HEK293T (cell line): ENCODE measurements around the gene BHMT2.

ENCODE experiments used
- CTCF ChIA-PET: fragments of 350-600 bp; formaldehyde crosslinking; extraction: SDS; loops from one replicate; lab custom pipeline; 2021; ENCODE audit warnings: antibody characterized with exemption, inconsistent platforms; lab: Yijun Ruan, JAX
- POLR2A ChIA-PET: fragments of 350-600 bp; formaldehyde crosslinking; extraction: SDS; loops from one replicate; lab custom pipeline; 2020; ENCODE audit warnings: antibody characterized with exemption, inconsistent platforms; lab: Yijun Ruan, JAX
- DNase-seq: peaks from one replicate; pipeline ENCODE4 v3.0.0; 2012; ENCODE audit warnings: mixed read lengths; ENCODE audit errors: extremely low spot score
- ARNT ChIP-seq: fragments of 450-650 bp; IDR thresholded peaks from 2 replicates; pipeline ENCODE4 v1.6.1; 2017; ENCODE audit warnings: mild to moderate bottlenecking
- BHLHE40 ChIP-seq: fragments of 450-650 bp; IDR thresholded peaks from 2 replicates; pipeline ENCODE4 v1.6.1; 2016; ENCODE audit warnings: mild to moderate bottlenecking, moderate library complexity, borderline replicate concordance
- CTBP1 ChIP-seq: fragments of 450-650 bp; IDR thresholded peaks from 2 replicates; pipeline ENCODE4 v1.6.1; 2016; ENCODE audit warnings: borderline replicate concordance
- ELF4 ChIP-seq: fragments of 450-650 bp; IDR thresholded peaks from 2 replicates; pipeline ENCODE4 v1.6.1; 2017; ENCODE audit warnings: antibody characterized with exemption
- FOXA1 ChIP-seq: fragments of 450-650 bp; IDR thresholded peaks from 2 replicates; pipeline ENCODE4 v1.6.1; 2016; ENCODE audit warnings: mild to moderate bottlenecking
- FOXK2 ChIP-seq: fragments of 450-650 bp; IDR thresholded peaks from 2 replicates; pipeline ENCODE4 v1.6.1; 2016; ENCODE audit warnings: mild to moderate bottlenecking
- FOXM1 ChIP-seq: fragments of 450-650 bp; IDR thresholded peaks from 2 replicates; pipeline ENCODE4 v1.6.1; 2017; ENCODE audit warnings: mild to moderate bottlenecking, borderline replicate concordance
- HDGF ChIP-seq: fragments of 450-650 bp; IDR thresholded peaks from 2 replicates; pipeline ENCODE4 v1.6.1; 2017; ENCODE audit warnings: antibody characterized with exemption, borderline replicate concordance
- L3MBTL2 ChIP-seq: fragments of 450-650 bp; conservative IDR thresholded peaks from 2 replicates; pipeline ENCODE4 v1.6.1; 2016; ENCODE audit warnings: mild to moderate bottlenecking
- LEF1 ChIP-seq: fragments of 450-650 bp; IDR thresholded peaks from 2 replicates; pipeline ENCODE4 v1.6.1; 2017; ENCODE audit warnings: mild to moderate bottlenecking, borderline replicate concordance
- NFRKB ChIP-seq: fragments of 450-650 bp; IDR thresholded peaks from 2 replicates; pipeline ENCODE4 v1.6.1; 2016; ENCODE audit warnings: mild to moderate bottlenecking, moderate library complexity
- SP1 ChIP-seq: fragments of 450-650 bp; IDR thresholded peaks from 2 replicates; pipeline ENCODE4 v1.6.1; 2017
- SUZ12 ChIP-seq: fragments of 450-650 bp; IDR thresholded peaks from 2 replicates; pipeline ENCODE4 v1.6.1; 2016; ENCODE audit warnings: mild to moderate bottlenecking
- TARDBP ChIP-seq: fragments of 450-650 bp; IDR thresholded peaks from 2 replicates; pipeline ENCODE4 v1.6.1; 2016
- ZNF384 ChIP-seq: fragments of 450-650 bp; IDR thresholded peaks from 2 replicates; pipeline ENCODE4 v1.6.1; 2016
- TF ChIP-seq, protein P1 (sequence below): fragments of 450-650 bp; IDR thresholded peaks from 2 replicates; pipeline ENCODE4 v1.6.1; 2016

The BHMT2 gene

DNA sequence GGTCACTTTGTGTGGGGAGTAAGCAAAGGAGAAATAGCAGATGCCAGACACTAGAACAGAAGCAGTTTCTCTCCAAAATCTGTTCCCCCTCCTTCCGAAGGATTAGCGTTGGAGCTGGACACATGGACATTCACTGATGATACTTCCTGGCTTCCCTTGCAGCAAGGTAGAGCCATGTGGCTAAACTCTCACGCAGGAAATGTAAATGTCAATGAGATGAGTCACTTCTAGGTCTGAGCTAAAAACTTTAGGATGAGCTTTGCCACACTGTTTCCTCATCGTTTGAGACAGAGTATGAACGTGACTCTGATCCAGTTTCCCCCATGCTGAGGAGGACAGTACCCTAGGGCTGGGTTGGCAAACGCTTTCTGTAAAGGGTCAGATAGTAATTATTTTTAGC is 5.1 kb downstream of the BHMT2 start:
- no peak for DNase-seq
- CTCF ChIA-PET = interaction anchor here (0.7 kb wide), 1 partner anchor 870 kb away, joined by 3 read pairs; no protein-coding TSS in a partner anchor
- POLR2A ChIA-PET = no interaction called here
- TF ChIP-seq SP1 (no peak), CTBP1 (no peak), ELF4 (no peak), BHLHE40 (no peak), SUZ12 (no peak), FOXM1 (no peak), ARNT (no peak), L3MBTL2 (no peak)
- TF ChIP-seq, protein P1, sequence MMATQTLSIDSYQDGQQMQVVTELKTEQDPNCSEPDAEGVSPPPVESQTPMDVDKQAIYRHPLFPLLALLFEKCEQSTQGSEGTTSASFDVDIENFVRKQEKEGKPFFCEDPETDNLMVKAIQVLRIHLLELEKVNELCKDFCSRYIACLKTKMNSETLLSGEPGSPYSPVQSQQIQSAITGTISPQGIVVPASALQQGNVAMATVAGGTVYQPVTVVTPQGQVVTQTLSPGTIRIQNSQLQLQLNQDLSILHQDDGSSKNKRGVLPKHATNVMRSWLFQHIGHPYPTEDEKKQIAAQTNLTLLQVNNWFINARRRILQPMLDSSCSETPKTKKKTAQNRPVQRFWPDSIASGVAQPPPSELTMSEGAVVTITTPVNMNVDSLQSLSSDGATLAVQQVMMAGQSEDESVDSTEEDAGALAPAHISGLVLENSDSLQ = no peak

DNA sequence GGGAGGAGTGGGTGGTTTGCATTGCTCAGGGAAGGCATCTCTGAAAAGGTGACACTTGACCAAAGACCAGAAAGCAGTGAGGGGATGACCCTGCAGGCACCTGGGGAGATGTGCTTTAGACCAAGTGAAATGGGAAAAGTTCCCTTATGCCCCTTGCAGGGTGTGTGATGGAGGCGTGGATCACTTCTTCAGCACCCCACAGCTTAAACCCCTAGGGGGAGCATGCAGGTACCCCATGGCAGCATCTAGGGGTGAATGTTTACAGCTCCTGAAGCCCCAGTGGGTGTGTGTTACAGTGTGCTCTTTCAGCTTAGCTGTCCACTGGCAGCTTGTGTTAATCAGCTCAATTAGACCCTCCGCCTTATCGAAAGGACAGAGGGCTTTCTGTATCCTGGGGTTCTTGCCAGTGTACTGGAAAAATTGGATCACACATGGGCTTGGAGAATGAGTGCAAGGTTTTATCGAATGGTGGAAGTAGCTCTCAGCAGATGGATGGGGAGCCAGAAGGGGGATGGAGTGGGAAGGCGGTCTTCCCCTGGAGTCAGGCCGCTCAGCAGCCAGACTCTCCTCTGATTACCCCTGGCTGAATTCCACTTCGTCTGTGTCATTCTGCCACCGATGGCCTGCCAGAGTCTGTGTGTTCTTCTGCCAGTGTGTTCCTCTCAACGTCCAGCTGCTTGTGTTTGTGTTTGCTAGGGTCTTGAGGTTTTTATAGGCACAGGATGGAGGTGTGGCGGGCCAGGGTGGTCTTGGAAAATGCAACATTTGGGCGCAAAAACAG is 6.3 kb downstream of the BHMT2 start:
- DNase-seq = no peak
- CTCF ChIA-PET = no interaction called here
- POLR2A ChIA-PET = no interaction called here
- no peak for TF ChIP-seq SP1
- TF ChIP-seq HDGF = no peak
- TF ChIP-seq, protein P1 = no peak
- no peak for TF ChIP-seq FOXA1
- no peak for TF ChIP-seq ZNF384
- no peak for TF ChIP-seq ARNT
- TF ChIP-seq NFRKB = no peak
- TF ChIP-seq CTBP1 = no peak
- TF ChIP-seq BHLHE40 = no peak

DNA sequence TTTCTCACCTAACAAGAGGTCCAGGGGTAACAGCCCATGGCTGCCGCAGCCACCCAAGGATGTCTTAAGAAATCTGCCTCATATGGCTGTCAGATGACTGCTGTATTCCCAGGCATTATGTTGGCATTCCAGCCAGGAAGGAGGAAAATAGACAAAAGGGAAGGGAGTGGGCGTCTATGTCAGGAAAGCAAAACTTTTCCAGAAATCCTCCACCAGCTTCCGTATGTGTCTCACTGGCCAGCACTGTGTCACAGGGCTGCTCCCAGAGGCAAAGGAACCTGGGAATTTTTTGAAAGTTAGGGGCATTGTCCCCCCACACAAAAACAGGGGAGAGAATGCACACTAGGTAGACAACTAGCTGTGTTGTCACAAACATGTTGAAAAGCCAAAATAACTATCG is 7.3 kb downstream of the BHMT2 start:
- DNase-seq = no peak
- ChIA-PET CTCF (interaction anchor here (1.8 kb wide), 1 partner anchor 52 kb away, joined by 4 read pairs; no protein-coding TSS in a partner anchor), POLR2A (no interaction called here)
- TF ChIP-seq LEF1 = no peak

- no peak for DNase-seq
- ChIA-PET POLR2A (no interaction called here), CTCF (interaction anchor here (1.8 kb wide), 1 partner anchor 53 kb away, joined by 4 read pairs; no protein-coding TSS in a partner anchor)
- TF ChIP-seq, protein P1 = peak; percentile 22; the same call in 1 of the 2 replicates
- TF ChIP-seq SUZ12 = no peak
Observed at GRCh38 chr5:79077680-79078365, 8.3 kb downstream of the BHMT2 start.

DNA sequence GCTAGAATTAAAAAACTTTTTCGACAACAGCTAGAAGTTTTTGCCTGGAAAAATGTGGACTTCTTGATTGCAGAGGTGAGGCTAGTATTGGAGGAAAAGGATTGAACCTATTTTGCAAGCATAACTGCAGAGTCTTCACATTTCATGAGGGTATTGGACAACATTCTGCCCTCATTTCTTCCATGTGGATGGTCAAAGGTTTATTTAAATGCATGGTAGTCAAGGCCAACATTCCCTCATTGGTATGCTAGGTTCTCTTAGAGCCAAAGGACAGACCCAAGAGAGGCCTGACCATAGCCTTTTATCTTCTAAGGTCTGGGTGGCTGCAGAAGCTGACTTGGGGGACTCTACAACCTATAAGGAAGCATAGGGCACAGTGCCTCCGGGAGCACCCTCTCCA is 11.2 kb downstream of the BHMT2 start:
- DNase-seq = no peak
- POLR2A ChIA-PET = no interaction called here
- TF ChIP-seq NFRKB (no peak), LEF1 (no peak), CTBP1 (no peak), ZNF384 (no peak), TARDBP (no peak), FOXK2 (no peak), ARNT (no peak), SUZ12 (no peak), ELF4 (no peak), SP1 (no peak), FOXA1 (no peak), BHLHE40 (no peak), HDGF (no peak), L3MBTL2 (no peak), FOXM1 (no peak)
- TF ChIP-seq, protein P1 = no peak
- CTCF ChIA-PET = no interaction called here

GRCh38 chr5:79081779-79082178 is 12.2 kb downstream of the BHMT2 start:
- ChIA-PET POLR2A (no interaction called here), CTCF (interaction anchor here (0.8 to 1.0 kb wide), 2 partner anchors 56 to 61 kb away, joined by 3 read pairs; no protein-coding TSS in a partner anchor)
- no peak for TF ChIP-seq ZNF384
- TF ChIP-seq SP1 = no peak
- no peak for TF ChIP-seq HDGF
- no peak for DNase-seq
